ENCODE measurements around the gene MORC1.

DNA sequence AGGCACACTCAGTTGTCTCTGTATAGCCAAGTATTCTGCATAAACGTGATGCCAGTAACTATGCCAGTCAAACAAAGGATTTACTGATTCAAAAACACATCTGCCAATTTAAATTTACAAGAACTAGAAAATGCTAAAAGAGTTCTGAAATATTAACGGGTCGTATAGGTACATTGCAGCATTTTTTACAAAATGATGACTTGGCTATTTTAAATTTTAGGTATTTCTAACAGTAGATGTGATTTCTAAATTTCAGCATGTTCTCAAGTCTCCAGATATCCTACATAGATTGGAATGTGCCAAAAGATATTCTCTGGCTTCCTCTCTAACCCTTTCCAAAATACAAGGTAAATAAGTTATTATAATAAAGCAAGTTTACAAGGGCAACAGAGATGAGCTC lies 60.3 kb downstream of the MORC1 start:
- TF ChIP-seq, protein P1, sequence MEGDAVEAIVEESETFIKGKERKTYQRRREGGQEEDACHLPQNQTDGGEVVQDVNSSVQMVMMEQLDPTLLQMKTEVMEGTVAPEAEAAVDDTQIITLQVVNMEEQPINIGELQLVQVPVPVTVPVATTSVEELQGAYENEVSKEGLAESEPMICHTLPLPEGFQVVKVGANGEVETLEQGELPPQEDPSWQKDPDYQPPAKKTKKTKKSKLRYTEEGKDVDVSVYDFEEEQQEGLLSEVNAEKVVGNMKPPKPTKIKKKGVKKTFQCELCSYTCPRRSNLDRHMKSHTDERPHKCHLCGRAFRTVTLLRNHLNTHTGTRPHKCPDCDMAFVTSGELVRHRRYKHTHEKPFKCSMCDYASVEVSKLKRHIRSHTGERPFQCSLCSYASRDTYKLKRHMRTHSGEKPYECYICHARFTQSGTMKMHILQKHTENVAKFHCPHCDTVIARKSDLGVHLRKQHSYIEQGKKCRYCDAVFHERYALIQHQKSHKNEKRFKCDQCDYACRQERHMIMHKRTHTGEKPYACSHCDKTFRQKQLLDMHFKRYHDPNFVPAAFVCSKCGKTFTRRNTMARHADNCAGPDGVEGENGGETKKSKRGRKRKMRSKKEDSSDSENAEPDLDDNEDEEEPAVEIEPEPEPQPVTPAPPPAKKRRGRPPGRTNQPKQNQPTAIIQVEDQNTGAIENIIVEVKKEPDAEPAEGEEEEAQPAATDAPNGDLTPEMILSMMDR (conservative IDR thresholded peaks at IDR 0.05; ENCODE audit: low read length): no peak
- no peak for TF ChIP-seq EZH2phosphoT487 (IDR thresholded peaks at IDR 0.05; ENCODE audit: borderline replicate concordance)
